Measurements from ENCODE around the gene PARL.

Gene PARL

DNA sequence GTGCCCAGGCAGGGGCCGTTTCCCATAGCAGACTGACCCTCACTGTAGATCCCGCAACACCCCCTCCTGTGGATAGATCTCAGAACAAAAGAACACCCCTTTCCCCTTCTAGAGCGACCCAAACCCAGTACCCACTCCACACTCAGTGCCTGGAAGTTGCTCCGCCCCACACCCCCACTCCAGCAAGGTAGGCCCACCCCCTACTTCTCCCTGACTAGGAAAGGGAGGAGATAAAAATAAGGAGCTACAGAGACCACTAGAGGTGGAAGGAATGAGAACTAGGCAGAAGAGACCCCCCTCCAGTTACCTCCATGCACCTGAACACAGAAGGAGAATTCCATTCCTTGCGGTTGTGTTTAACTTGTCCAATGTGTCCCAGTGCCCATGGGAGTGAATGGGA, 30.2 kb upstream of the PARL start:
- H2BK5ac ChIP-seq (ENCODE audit: low read length) = no peak overlapping the region
- no peak overlapping the region for H3K18ac ChIP-seq (ENCODE audit: low read length)
- H2BK15ac ChIP-seq (ENCODE audit: low read length) = no peak overlapping the region
- no peak overlapping the region for H3K27ac ChIP-seq (replicated peaks; ENCODE audit: low read length)
- H2BK120ac ChIP-seq (ENCODE audit: low read depth, low read length) = no peak overlapping the region
- no peak for DNase-seq (ENCODE audit: low spot score)
- no peak overlapping the region for H4K8ac ChIP-seq (ENCODE audit: low read depth, low read length)
- H3K23ac ChIP-seq (ENCODE audit: low read depth, low read length, poor library complexity) = no peak overlapping the region
- H3K27me3 ChIP-seq (ENCODE audit: control insufficient read depth in 3 of 3, insufficient read depth in 3 of 3, low read depth in 1 of 3, low read length in 3 of 3) = no peaks in the 10 kb centered on the region
- H2AK5ac ChIP-seq (ENCODE audit: low read depth, low read length) = no peak overlapping the region
- no peak overlapping the region for H3K9ac ChIP-seq (ENCODE audit: low read depth, low read length, poor library complexity)
- H3K36me3 ChIP-seq (replicated peaks in 1 of 2; ENCODE audit: control insufficient read depth in 2 of 2, insufficient read depth in 2 of 2, low read length in 2 of 2) = peaks cover 2 to 4% of the 10 kb centered on the region in 2 donors
- H3K4ac ChIP-seq (ENCODE audit: low read length) = no peak overlapping the region
- peak overlapping the region; percentile 73 for H2AFZ ChIP-seq (ENCODE audit: low read length)
- H2BK12ac ChIP-seq (ENCODE audit: low read length) = no peak overlapping the region
- H3K14ac ChIP-seq (ENCODE audit: low read length) = no peak overlapping the region
- no peak overlapping the region for H3K4me2 ChIP-seq (ENCODE audit: insufficient read depth, low read length, poor library complexity, severe bottlenecking)
- H3K79me1 ChIP-seq (ENCODE audit: low read depth, low read length) = no peaks in the 10 kb centered on the region
- no CpG with 5 or more reads among the region's 5 CpGs for WGBS, 2 donors (ENCODE audit: extremely low coverage in 2 of 2, insufficient read length in 2 of 2, insufficient replicate concordance in 1 of 2)
- no peaks in the 10 kb centered on the region for H3K4me1 ChIP-seq (ENCODE audit: control insufficient read depth in 2 of 2, insufficient read depth in 1 of 2, low read depth in 1 of 2, low read length in 2 of 2)
- no peak overlapping the region for H3K4me3 ChIP-seq (ENCODE audit: low read length in 2 of 2)
- no peaks in the 10 kb centered on the region for H3K9me3 ChIP-seq (replicated peaks in 1 of 2; ENCODE audit: control insufficient read depth in 2 of 2, insufficient read depth in 1 of 2, low read depth in 1 of 2, low read length in 2 of 2)
- no peak overlapping the region for H4K91ac ChIP-seq (ENCODE audit: low read depth, low read length, poor library complexity)

DNA sequence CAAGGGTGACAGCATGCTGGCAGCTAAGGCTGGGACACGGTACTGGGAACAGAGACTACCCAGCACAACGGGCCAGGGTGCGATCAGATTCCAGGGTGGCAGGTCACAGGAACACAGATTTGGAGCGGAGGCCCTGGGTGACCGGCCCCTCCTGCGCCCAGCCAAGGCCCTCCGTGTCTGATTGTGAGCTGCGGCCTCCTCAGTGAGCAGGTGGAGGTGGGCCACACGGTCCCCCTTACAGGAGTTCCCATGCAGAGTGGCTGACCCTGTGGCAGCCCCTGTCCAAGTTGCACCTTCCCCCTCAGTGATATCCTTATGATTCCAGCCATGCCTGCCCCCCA, 28.9 kb upstream of the PARL start:
- Histone ChIP-seq H3K79me1 (ENCODE audit: low read depth, low read length) (no peaks in the 10 kb centered on the region), H4K91ac (ENCODE audit: low read depth, low read length, poor library complexity) (no peak overlapping the region), H3K18ac (ENCODE audit: low read length) (peak overlapping the region; percentile 37), H3K23ac (ENCODE audit: low read depth, low read length, poor library complexity) (peak overlapping the region; percentile 40), H2BK5ac (ENCODE audit: low read length) (no peak overlapping the region), H3K27ac (replicated peaks; ENCODE audit: low read length) (no peak overlapping the region), H2BK15ac (ENCODE audit: low read length) (no peak overlapping the region), H3K27me3 (ENCODE audit: control insufficient read depth in 3 of 3, insufficient read depth in 3 of 3, low read depth in 1 of 3, low read length in 3 of 3) (no peaks in the 10 kb centered on the region), H2BK120ac (ENCODE audit: low read depth, low read length) (no peak overlapping the region), H4K8ac (ENCODE audit: low read depth, low read length) (no peak overlapping the region), H3K36me3 (replicated peaks in 1 of 2; ENCODE audit: control insufficient read depth in 2 of 2, insufficient read depth in 2 of 2, low read length in 2 of 2) (no peaks in the 10 kb centered on the region), H3K9me3 (replicated peaks in 1 of 2; ENCODE audit: control insufficient read depth in 2 of 2, insufficient read depth in 1 of 2, low read depth in 1 of 2, low read length in 2 of 2) (no peaks in the 10 kb centered on the region), H2AK5ac (ENCODE audit: low read depth, low read length) (no peak overlapping the region), H3K4ac (ENCODE audit: low read length) (no peak overlapping the region), H2AFZ (ENCODE audit: low read length) (peak overlapping the region; percentile 56), H3K4me2 (ENCODE audit: insufficient read depth, low read length, poor library complexity, severe bottlenecking) (no peak overlapping the region), H3K4me3 (ENCODE audit: low read length in 2 of 2) (no peak overlapping the region), H2BK12ac (ENCODE audit: low read length) (no peak overlapping the region), H3K4me1 (ENCODE audit: control insufficient read depth in 2 of 2, insufficient read depth in 1 of 2, low read depth in 1 of 2, low read length in 2 of 2) (no peaks in the 10 kb centered on the region), H3K14ac (ENCODE audit: low read length) (no peak overlapping the region), H3K9ac (ENCODE audit: low read depth, low read length, poor library complexity) (no peak overlapping the region)
- DNase-seq (ENCODE audit: low spot score) = no peak
- WGBS, 2 donors (ENCODE audit: extremely low coverage in 2 of 2, insufficient read length in 2 of 2, insufficient replicate concordance in 1 of 2) = no CpG with 5 or more reads among the region's 9 CpGs

DNA sequence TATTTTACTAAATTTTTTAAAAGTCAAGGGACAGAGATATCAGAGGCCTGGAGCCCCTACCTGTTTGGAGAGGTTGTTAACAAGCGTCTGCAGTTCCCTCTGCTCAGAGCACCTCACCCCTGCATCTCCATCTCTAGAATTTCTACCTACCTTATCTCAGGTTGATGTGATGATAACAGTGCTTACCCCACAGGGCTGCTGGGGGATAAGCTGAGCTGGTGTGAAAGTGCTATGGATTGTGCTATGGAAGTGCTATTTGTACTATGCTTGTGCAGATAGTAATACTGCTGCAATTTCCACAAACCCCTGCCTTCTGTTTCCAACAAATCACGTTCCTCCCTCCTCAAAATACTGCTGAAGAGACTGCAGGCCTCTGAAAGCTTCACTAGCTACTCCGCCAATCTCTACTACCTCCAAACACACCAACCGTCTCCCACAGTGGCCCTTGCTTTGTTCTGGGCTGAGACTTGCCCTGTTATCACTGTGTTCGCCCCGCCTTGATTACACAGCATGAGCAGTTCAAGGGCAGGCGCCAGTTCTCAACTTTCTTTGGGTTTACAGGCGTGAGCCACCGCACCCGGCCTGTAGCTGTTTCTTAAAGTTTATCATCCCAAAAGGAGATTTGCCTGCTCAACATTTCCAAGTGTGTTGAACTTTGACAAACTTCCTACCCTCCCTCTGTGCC, 28.4 kb upstream of the PARL start:
- Histone ChIP-seq H2BK5ac (ENCODE audit: low read length) (no peak overlapping the region), H3K4me3 (ENCODE audit: low read length in 2 of 2) (no peak overlapping the region), H3K4me1 (ENCODE audit: control insufficient read depth in 2 of 2, insufficient read depth in 1 of 2, low read depth in 1 of 2, low read length in 2 of 2) (no peaks in the 10 kb centered on the region), H3K27ac (replicated peaks; ENCODE audit: low read length) (no peak overlapping the region), H2BK15ac (ENCODE audit: low read length) (no peak overlapping the region), H2AK5ac (ENCODE audit: low read depth, low read length) (no peak overlapping the region), H2AFZ (ENCODE audit: low read length) (peak overlapping the region; percentile 56), H2BK12ac (ENCODE audit: low read length) (no peak overlapping the region), H3K4ac (ENCODE audit: low read length) (no peak overlapping the region), H4K91ac (ENCODE audit: low read depth, low read length, poor library complexity) (no peak overlapping the region), H3K79me1 (ENCODE audit: low read depth, low read length) (peaks cover 1% of the 10 kb centered on the region), H3K4me2 (ENCODE audit: insufficient read depth, low read length, poor library complexity, severe bottlenecking) (no peak overlapping the region), H3K9ac (ENCODE audit: low read depth, low read length, poor library complexity) (no peak overlapping the region), H3K27me3 (ENCODE audit: control insufficient read depth in 3 of 3, insufficient read depth in 3 of 3, low read depth in 1 of 3, low read length in 3 of 3) (no peaks in the 10 kb centered on the region), H4K8ac (ENCODE audit: low read depth, low read length) (no peak overlapping the region), H3K14ac (ENCODE audit: low read length) (peak overlapping the region; percentile 76), H3K36me3 (replicated peaks in 1 of 2; ENCODE audit: control insufficient read depth in 2 of 2, insufficient read depth in 2 of 2, low read length in 2 of 2) (no peaks in the 10 kb centered on the region), H3K23ac (ENCODE audit: low read depth, low read length, poor library complexity) (peak overlapping the region; percentile 40), H3K18ac (ENCODE audit: low read length) (no peak overlapping the region), H3K9me3 (replicated peaks in 1 of 2; ENCODE audit: control insufficient read depth in 2 of 2, insufficient read depth in 1 of 2, low read depth in 1 of 2, low read length in 2 of 2) (no peaks in the 10 kb centered on the region), H2BK120ac (ENCODE audit: low read depth, low read length) (no peak overlapping the region)
- no CpG with 5 or more reads among the region's 10 CpGs for WGBS, 2 donors (ENCODE audit: extremely low coverage in 2 of 2, insufficient read length in 2 of 2, insufficient replicate concordance in 1 of 2)
- DNase-seq (ENCODE audit: low spot score) = no peak

DNA sequence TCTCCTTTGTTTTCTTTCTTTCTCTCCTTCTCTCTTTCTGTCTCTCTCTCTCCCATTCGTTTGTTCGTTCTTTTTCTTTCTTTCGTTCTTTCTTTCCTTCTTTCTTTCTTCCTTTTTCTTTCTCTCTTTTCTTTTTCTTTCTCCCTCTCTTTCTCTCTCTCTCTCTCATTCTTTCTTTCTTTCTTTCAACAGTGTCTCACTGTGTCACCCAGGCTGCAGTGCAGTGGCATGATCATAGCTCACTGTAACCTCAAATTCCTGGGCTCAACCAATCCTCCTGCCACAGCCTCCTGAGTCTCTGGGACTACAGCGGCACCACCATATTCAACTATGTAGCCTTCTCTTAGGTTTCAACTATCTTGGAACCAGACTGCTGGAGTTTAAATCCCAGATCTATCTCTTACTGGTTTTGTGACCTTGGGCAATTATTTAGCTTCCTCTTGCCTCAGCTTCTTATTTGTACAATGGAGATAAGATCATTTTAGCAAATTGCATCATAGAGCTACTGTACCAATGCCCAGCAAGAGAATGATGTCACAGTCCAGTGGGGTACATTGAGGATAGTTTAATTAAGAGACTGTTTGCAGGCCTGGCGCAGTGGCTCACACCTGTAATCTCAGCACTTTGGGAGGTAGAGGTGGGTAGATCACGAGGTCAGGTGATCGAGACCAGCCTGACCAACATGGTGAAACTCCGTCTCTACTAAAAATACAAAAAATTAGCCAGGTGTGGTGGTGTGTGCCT, 27.3 kb upstream of the PARL start:
- Histone ChIP-seq H3K18ac (ENCODE audit: low read length) (no peak overlapping the region), H2AFZ (ENCODE audit: low read length) (no peak overlapping the region), H3K9me3 (replicated peaks in 1 of 2; ENCODE audit: control insufficient read depth in 2 of 2, insufficient read depth in 1 of 2, low read depth in 1 of 2, low read length in 2 of 2) (no peaks in the 10 kb centered on the region), H3K27ac (replicated peaks; ENCODE audit: low read length) (no peak overlapping the region), H4K8ac (ENCODE audit: low read depth, low read length) (no peak overlapping the region), H3K4me3 (ENCODE audit: low read length in 2 of 2) (no peak overlapping the region), H2AK5ac (ENCODE audit: low read depth, low read length) (no peak overlapping the region), H3K4me2 (ENCODE audit: insufficient read depth, low read length, poor library complexity, severe bottlenecking) (no peak overlapping the region), H3K23ac (ENCODE audit: low read depth, low read length, poor library complexity) (no peak overlapping the region), H2BK15ac (ENCODE audit: low read length) (no peak overlapping the region), H3K36me3 (replicated peaks in 1 of 2; ENCODE audit: control insufficient read depth in 2 of 2, insufficient read depth in 2 of 2, low read length in 2 of 2) (no peaks in the 10 kb centered on the region), H3K14ac (ENCODE audit: low read length) (no peak overlapping the region), H2BK5ac (ENCODE audit: low read length) (no peak overlapping the region), H3K4me1 (ENCODE audit: control insufficient read depth in 2 of 2, insufficient read depth in 1 of 2, low read depth in 1 of 2, low read length in 2 of 2) (no peaks in the 10 kb centered on the region), H2BK12ac (ENCODE audit: low read length) (no peak overlapping the region), H3K4ac (ENCODE audit: low read length) (no peak overlapping the region), H3K9ac (ENCODE audit: low read depth, low read length, poor library complexity) (no peak overlapping the region), H3K79me1 (ENCODE audit: low read depth, low read length) (peaks cover 4% of the 10 kb centered on the region), H4K91ac (ENCODE audit: low read depth, low read length, poor library complexity) (no peak overlapping the region), H2BK120ac (ENCODE audit: low read depth, low read length) (no peak overlapping the region), H3K27me3 (ENCODE audit: control insufficient read depth in 3 of 3, insufficient read depth in 3 of 3, low read depth in 1 of 3, low read length in 3 of 3) (no peaks in the 10 kb centered on the region)
- no peak for DNase-seq (ENCODE audit: low spot score)
- no CpG with 5 or more reads among the region's 8 CpGs for WGBS, 2 donors (ENCODE audit: extremely low coverage in 2 of 2, insufficient read length in 2 of 2, insufficient replicate concordance in 1 of 2)
